Natural killer cell (primary cell): ENCODE measurements around the gene GNG12. TPM values are rescaled to one million over a fixed set of nuclear protein-coding genes. Genes with fewer than 3 reads are reported as not detected.

Experiments
- ATAC-seq, 3 donors: fragments of 150-1000 bp in 2 of 3; fragments of 200-7000 bp in 1 of 3; cut with Tn5 transposase; 1 replicate in 1 of 3; 2 replicates in 2 of 3; pipeline ENCODE4 v1.10.0; 2021; ENCODE audit warnings: mild to moderate bottlenecking in 2 of 3, moderate library complexity in 2 of 3
- DNase-seq, 2 donors: peaks; one replicate each; pipeline versions ENCODE4 v3.0.0 to v3.0.0-alpha.2; 2013 to 2021; ENCODE audit warnings: mixed read lengths in 1 of 2
- H3K27ac ChIP-seq: one replicate; pipeline ENCODE4 v1.5.1; 2013; ENCODE audit warnings: mild to moderate bottlenecking, low read length
- H3K27me3 ChIP-seq: one replicate; pipeline ENCODE4 v1.6.1; 2013; ENCODE audit warnings: low read length; ENCODE audit not compliant: control insufficient read depth, insufficient read depth
- H3K36me3 ChIP-seq: one replicate; pipeline ENCODE4 v1.6.1; 2013; ENCODE audit warnings: low read length; ENCODE audit not compliant: control insufficient read depth, insufficient read depth
- H3K4me1 ChIP-seq: one replicate; pipeline ENCODE4 v1.6.1; 2013; ENCODE audit warnings: low read length; ENCODE audit not compliant: control insufficient read depth, insufficient read depth
- H3K4me3 ChIP-seq: one replicate; pipeline ENCODE4 v1.5.1; 2013; ENCODE audit warnings: low read length
- H3K9me3 ChIP-seq: one replicate; pipeline ENCODE4 v1.6.1; 2013; ENCODE audit warnings: low read length; ENCODE audit not compliant: control insufficient read depth, insufficient read depth
- H3K27ac Mint-ChIP-seq, 2 donors: one replicate each; pipeline ENCODE4 v1.8.0; 2022; ENCODE audit warnings: mild to moderate bottlenecking in 2 of 2, mixed read lengths in 2 of 2, moderate library complexity in 1 of 2
- H3K27me3 Mint-ChIP-seq, 2 donors: one replicate each; pipeline ENCODE4 v1.8.0; 2022; ENCODE audit warnings: low read depth in 2 of 2, mixed read lengths in 2 of 2
- H3K36me3 Mint-ChIP-seq: one replicate; pipeline ENCODE4 v1.8.0; 2022; ENCODE audit warnings: mixed read lengths
- H3K4me1 Mint-ChIP-seq, 2 donors: one replicate each; pipeline ENCODE4 v1.8.0; 2022; ENCODE audit warnings: mixed read lengths in 2 of 2
- H3K4me3 Mint-ChIP-seq: one replicate; pipeline ENCODE4 v1.8.0; 2022; ENCODE audit warnings: mild to moderate bottlenecking, moderate library complexity, mixed read lengths
- H3K9me3 Mint-ChIP-seq, 2 donors: one replicate each; pipeline ENCODE4 v1.8.0; 2022; ENCODE audit warnings: mixed read lengths in 2 of 2
- CTCF ChIP-seq: fragments of 200-600 bp; IDR thresholded peaks from one replicate; pipeline ENCODE4 v1.8.0; 2022; ENCODE audit warnings: antibody characterized with exemption
- WGBS: methylation state at CpG from one replicate; pipeline ENCODE4 v1.1.7; 2013; ENCODE audit warnings: missing lambda C conversion rate; ENCODE audit not compliant: insufficient coverage; 5-methylcytosine and 5-hydroxymethylcytosine counted together
- intact Hi-C: fragments of 100-400 bp; cut with micrococcal nuclease; formaldehyde crosslinking; loops from one replicate; pipeline ENCODE4 v1.14.2; 2022
- total RNA-seq, 4 donors: library from RNA; stranded (reverse); fragments of 120-200 nt in 1 of 4; gene quantifications; one replicate each; pipeline versions ENCODE4 v1.2.3 to v1.2.4, GENCODE V29; 2013 to 2022

GNG12 gene
- total RNA-seq, 3 donors from 2014 or later (not counting 1 experiment from before 2014, with no cell fraction given): not detected

DNA sequence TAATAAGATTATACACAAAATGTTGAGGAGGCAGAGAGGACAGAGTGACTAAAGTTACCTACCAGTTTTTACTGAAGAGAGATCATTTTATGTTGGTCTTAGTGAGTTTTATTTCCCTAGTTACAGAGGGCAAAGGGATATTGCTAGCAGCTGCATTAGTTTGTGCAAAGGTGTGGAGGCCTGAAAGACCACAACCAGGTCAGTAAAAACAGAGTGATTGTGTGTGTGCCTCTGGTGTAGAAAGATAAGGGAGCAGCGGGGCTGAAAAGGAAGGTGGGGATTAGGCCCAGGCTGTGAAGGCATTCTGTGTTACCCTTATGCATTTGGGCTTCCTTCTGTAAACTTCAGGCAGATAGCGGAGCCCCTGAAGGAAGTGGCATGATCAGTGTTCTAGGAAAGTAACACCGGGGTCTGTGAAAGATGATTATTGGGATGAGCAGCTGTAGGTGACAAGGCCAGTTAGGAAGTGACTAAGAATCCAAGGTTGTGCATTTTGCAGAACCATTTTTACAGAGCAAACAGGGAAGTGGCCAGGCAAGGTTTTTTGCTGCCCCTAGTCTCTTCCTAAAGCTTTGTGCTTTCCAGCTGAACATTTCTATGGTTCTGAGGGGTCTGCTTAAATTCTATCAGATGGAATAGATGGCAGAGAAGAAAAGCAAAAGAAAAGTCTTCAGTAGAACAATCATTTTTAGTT, 144.6 kb downstream of the GNG12 start:
- Mint-ChIP-seq H3K9me3 (no peaks in the 10 kb centered on the region), H3K27me3 (no peaks in the 10 kb centered on the region), H3K4me1 (peaks cover 24 to 32% of the 10 kb centered on the region in 2 donors), H3K36me3 (no peaks in the 10 kb centered on the region), H3K4me3 (no peak overlapping the region), H3K27ac (no peak overlapping the region)
- H3K27ac ChIP-seq: no peak overlapping the region
- no peaks in the 10 kb centered on the region for H3K9me3 ChIP-seq
- intact Hi-C loops: loop anchor here (5.0 to 10.0 kb wide), 3 partner anchors 354 to 761 kb away; no protein-coding TSS in a partner anchor
- DNase-seq (no peak), ATAC-seq (no peak)
- peaks cover 14% of the 10 kb centered on the region for H3K4me1 ChIP-seq
- peaks cover 5% of the 10 kb centered on the region for H3K36me3 ChIP-seq
- TF ChIP-seq CTCF: no peak
- no peaks in the 10 kb centered on the region for H3K27me3 ChIP-seq
- WGBS: 69% methylated on average over 3 of the region's 3 CpGs
- no peak overlapping the region for H3K4me3 ChIP-seq

GRCh38 chr1:67687649-67688048, 145.6 kb downstream of the GNG12 start:
- H3K27me3 Mint-ChIP-seq: no peaks in the 10 kb centered on the region
- Histone ChIP-seq H3K36me3 (peaks cover 5% of the 10 kb centered on the region), H3K4me3 (no peak overlapping the region), H3K27me3 (no peaks in the 10 kb centered on the region), H3K27ac (no peak overlapping the region), H3K4me1 (peaks cover 14% of the 10 kb centered on the region), H3K9me3 (no peaks in the 10 kb centered on the region)
- WGBS: 90% methylated on average over 4 of the region's 4 CpGs
- ATAC-seq: no peak
- intact Hi-C loops: loop anchor here (5.0 to 10.0 kb wide), 3 partner anchors 353 to 760 kb away; no protein-coding TSS in a partner anchor
- no peak overlapping the region for H3K27ac Mint-ChIP-seq
- no peaks in the 10 kb centered on the region for H3K36me3 Mint-ChIP-seq
- peaks cover 24 to 32% of the 10 kb centered on the region in 2 donors for H3K4me1 Mint-ChIP-seq
- no peak for TF ChIP-seq CTCF
- DNase-seq: no peak
- no peak overlapping the region for H3K4me3 Mint-ChIP-seq
- H3K9me3 Mint-ChIP-seq: no peaks in the 10 kb centered on the region

DNA sequence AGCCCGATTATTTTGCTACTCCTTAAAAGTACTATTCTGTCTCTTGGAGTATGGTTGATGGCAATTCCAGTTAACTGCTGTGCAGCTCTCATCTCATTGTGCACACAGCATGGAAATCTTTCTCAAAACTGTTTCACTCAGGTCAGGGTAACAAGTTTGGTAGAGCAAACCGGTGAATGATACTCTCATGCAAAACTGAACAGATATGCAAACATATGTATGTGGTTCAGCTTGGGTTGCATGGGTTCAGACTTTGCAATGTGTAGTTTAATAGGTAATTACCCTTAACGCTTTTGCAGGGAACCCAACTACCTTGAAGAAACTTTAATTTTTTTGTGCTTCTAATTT, 146.1 kb downstream of the GNG12 start:
- H3K36me3 ChIP-seq: peaks cover 5% of the 10 kb centered on the region
- no peak for DNase-seq
- Mint-ChIP-seq H3K27ac (peak overlapping the region; percentile 69 to 94), H3K27me3 (no peaks in the 10 kb centered on the region), H3K4me1 (peaks cover 24 to 32% of the 10 kb centered on the region in 2 donors), H3K4me3 (peak overlapping the region; percentile 96), H3K36me3 (no peaks in the 10 kb centered on the region), H3K9me3 (no peaks in the 10 kb centered on the region)
- no peaks in the 10 kb centered on the region for H3K9me3 ChIP-seq
- intact Hi-C loops: loop anchor here (5.0 to 10.0 kb wide), 3 partner anchors 352 to 760 kb away; no protein-coding TSS in a partner anchor
- H3K27ac ChIP-seq: no peak overlapping the region
- peaks cover 14% of the 10 kb centered on the region for H3K4me1 ChIP-seq
- H3K27me3 ChIP-seq: no peaks in the 10 kb centered on the region
- TF ChIP-seq CTCF: no peak
- 61% methylated on average over 2 of the region's 3 CpGs for WGBS
- no peak for ATAC-seq
- H3K4me3 ChIP-seq: no peak overlapping the region
